Measurements from ENCODE around the gene OR2M7. TPM values are rescaled to one million over a fixed set of nuclear protein-coding genes. Genes with fewer than 3 reads are reported as not detected.

OR2M7 gene
- total RNA-seq, 6 experiments from 2014 or later, result not detected

GRCh38 chr1:248277876-248278275 is 46.5 kb downstream of the OR2M7 start, which contains the start of gene OR2T33:
Gene OR2T33, minus strand, starts transcription at chr1:248277976. Its CDS starts 4,162 bp downstream, at chr1:248273814.
- Histone ChIP-seq H3K27ac (no peak within 1 kb of the TSS), H3K9me3 (no peaks in the 10 kb centered on the region), H3K27me3 (no peaks in the 10 kb centered on the region), H3K4me1 (no peaks in the 10 kb centered on the region), H3K4me3 (no peak within 1 kb of the TSS), H3K36me3 (no peaks in the 10 kb centered on the region)
- ATAC-seq (no peak), DNase-seq (no peak)
- 13% methylated on average over 1 of the region's 1 CpG for WGBS (ENCODE audit: insufficient coverage, low coverage, low lambda C conversion rate, missing lambda C conversion rate)
- intact Hi-C loops (cut with DNase I), result no loop called here
- TF ChIP-seq POLR2A (IDR thresholded peaks at IDR 0.05), result no peak
- no peak for TF ChIP-seq CTCF (IDR thresholded peaks at IDR 0.05)

Other genes starting within 250 kb of the OR2M7 start
- gene OR2L13, start 229.4 kb downstream of the OR2M7 start, total RNA-seq, result not detected
- gene OR2M5, start 179.4 kb downstream of the OR2M7 start, total RNA-seq, result not detected
- gene OR2M2, start 149.7 kb downstream of the OR2M7 start, total RNA-seq, result not detected
- not detected for gene OR2M3, start 127.3 kb downstream of the OR2M7 start, total RNA-seq
- not detected for gene OR2M4, start 93.2 kb downstream of the OR2M7 start, total RNA-seq
- gene OR2T33, start 46.6 kb downstream of the OR2M7 start, total RNA-seq, result not detected
- gene OR2T12, start 21.1 kb downstream of the OR2M7 start, total RNA-seq, result not detected
- not detected for gene OR14C36, start 24.2 kb upstream of the OR2M7 start, total RNA-seq
- not detected for gene OR2T4, start 37.1 kb upstream of the OR2M7 start, total RNA-seq
- not detected for gene OR2T6, start 51.2 kb upstream of the OR2M7 start, total RNA-seq
- gene OR2T1, start 78.5 kb upstream of the OR2M7 start, total RNA-seq, result not detected
- not detected for gene OR2T2, start 121.1 kb upstream of the OR2M7 start, total RNA-seq
- not detected for gene OR2T3, start 148.8 kb upstream of the OR2M7 start, total RNA-seq
- not detected for gene OR2T5, start 164.0 kb upstream of the OR2M7 start, total RNA-seq
- not detected for gene OR2G6, start 183.5 kb upstream of the OR2M7 start, total RNA-seq
- gene OR2T29, start 238.2 kb upstream of the OR2M7 start, total RNA-seq, result not detected